Keratinocyte (primary cell): ENCODE results near the gene CD3D. TPM values are rescaled to one million over a fixed set of nuclear protein-coding genes. Genes with fewer than 3 reads are reported as not detected.

Experiments
- DNase-seq: peaks from one replicate; pipeline ENCODE4 v3.0.0-alpha.2; 2011; ENCODE audit warnings: low read depth, missing footprints, low spot score
- FAIRE-seq: peaks from 2 replicates; lab custom pipeline; 2011; peaks lifted over from hg19 to GRCh38; lab: Jason Lieb, UNC
- H2AFZ ChIP-seq: 2 replicates; pipeline ENCODE4 v1.6.0; 2012; ENCODE audit warnings: low read length, control low read depth, inconsistent platforms; ENCODE audit not compliant: control insufficient read depth
- H3K27ac ChIP-seq: 2 replicates; pipeline ENCODE4 v1.5.1; 2011; ENCODE audit warnings: low read length; ENCODE audit not compliant: control insufficient read depth, insufficient read depth
- H3K27me3 ChIP-seq: 3 replicates; pipeline ENCODE4 v1.6.0; 2011; ENCODE audit warnings: low read length; ENCODE audit not compliant: control insufficient read depth, insufficient read depth; ENCODE audit errors: extremely low read depth
- H3K36me3 ChIP-seq, 2 experiments: 2 replicates in 1 of 2; 3 replicates in 1 of 2; pipeline ENCODE4 v1.5.1; 2011; ENCODE audit warnings: low read length in 2 of 2, mild to moderate bottlenecking in 1 of 2; ENCODE audit not compliant: control insufficient read depth in 2 of 2, insufficient read depth in 2 of 2; ENCODE audit errors: extremely low read depth in 1 of 2
- H3K4me1 ChIP-seq: 3 replicates; pipeline ENCODE4 v1.5.1; 2011; ENCODE audit warnings: low read length; ENCODE audit not compliant: control insufficient read depth, insufficient read depth; ENCODE audit errors: extremely low read depth
- H3K4me2 ChIP-seq: 3 replicates; pipeline ENCODE4 v1.6.0; 2011; ENCODE audit warnings: low read depth, low read length; ENCODE audit not compliant: control insufficient read depth, insufficient read depth; ENCODE audit errors: extremely low read depth
- H3K4me3 ChIP-seq, 3 experiments: fragments of 200-600 bp in 1 of 3; sonication (generic) in 1 of 3; 2 replicates in 2 of 3; 3 replicates in 1 of 3; pipeline ENCODE4 v1.5.1; 2011 to 2016; ENCODE audit warnings: low read length in 3 of 3, mild to moderate bottlenecking in 3 of 3, control low read depth in 2 of 3, inconsistent platforms in 1 of 3, low read depth in 1 of 3, mixed read lengths in 1 of 3, mixed run types in 1 of 3, moderate library complexity in 1 of 3; ENCODE audit not compliant: control insufficient read depth in 2 of 3, insufficient read depth in 2 of 3; ENCODE audit errors: extremely low read depth in 1 of 3
- H3K79me2 ChIP-seq: 2 replicates; pipeline ENCODE4 v1.6.0; 2012; ENCODE audit warnings: low read length; ENCODE audit not compliant: control insufficient read depth, insufficient read depth
- H3K9ac ChIP-seq: 3 replicates; pipeline ENCODE4 v1.6.0; 2011; ENCODE audit warnings: low read length; ENCODE audit not compliant: control insufficient read depth, insufficient read depth; ENCODE audit errors: extremely low read depth
- H3K9me1 ChIP-seq: 3 replicates; pipeline ENCODE4 v1.6.0; 2011; ENCODE audit warnings: low read length; ENCODE audit not compliant: control insufficient read depth, insufficient read depth; ENCODE audit errors: extremely low read depth
- H3K9me3 ChIP-seq: 2 replicates; pipeline ENCODE4 v1.5.1; 2012; ENCODE audit warnings: low read depth, low read length; ENCODE audit not compliant: control insufficient read depth
- H4K20me1 ChIP-seq: 3 replicates; pipeline ENCODE4 v1.6.0; 2011; ENCODE audit warnings: low read length; ENCODE audit not compliant: control insufficient read depth, insufficient read depth; ENCODE audit errors: extremely low read depth
- CTCF ChIP-seq, 3 experiments: IDR thresholded peaks in 1 of 3; conservative IDR thresholded peaks in 1 of 3; optimal IDR thresholded peaks in 1 of 3; 2 replicates in 2 of 3; 3 replicates in 1 of 3; pipeline versions ENCODE3 to v1.5.1; 2011; ENCODE audit warnings: low read length in 3 of 3, mild to moderate bottlenecking in 3 of 3, moderate library complexity in 2 of 3, control low read depth in 1 of 3, inconsistent platforms in 1 of 3; ENCODE audit not compliant: insufficient read depth in 2 of 3; ENCODE audit errors: extremely low read depth in 1 of 3
- EZH2 ChIP-seq: IDR thresholded peaks from one replicate; pipeline ENCODE4 v1.6.1; 2012; ENCODE audit warnings: inconsistent platforms, mild to moderate bottlenecking, low read length, moderate library complexity
- dilution Hi-C: fragments of 300-500 bp; cut with MboI; formaldehyde crosslinking; loops from one replicate; pipeline ENCODE4 v1.7.0; 2020; ENCODE audit warnings: low sequenced_read_pairs; ENCODE audit not compliant: extremely low pct_ligation_motif_present
- polyA plus RNA-seq, 5 experiments: library from polyadenylated mRNA; depleted of rRNA in 3 of 5; stranded (reverse) in 3 of 5; stranded (forward) in 1 of 5; unstranded in 1 of 5; fragments of >200 nt; gene quantifications; 1 replicate in 1 of 5; 2 replicates in 3 of 5; 3 replicates in 1 of 5; pipeline versions ENCODE4 v1.2.1 to v1.2.3, GENCODE V29; 2011 to 2012; ENCODE audit warnings: missing spikeins in 2 of 5, low read depth in 1 of 5, low replicate concordance in 1 of 5

The CD3D gene
- polyA plus RNA-seq, 1 donor (not counting 4 experiments of a cell fraction or from before 2014, with no cell fraction given): not detected

DNA sequence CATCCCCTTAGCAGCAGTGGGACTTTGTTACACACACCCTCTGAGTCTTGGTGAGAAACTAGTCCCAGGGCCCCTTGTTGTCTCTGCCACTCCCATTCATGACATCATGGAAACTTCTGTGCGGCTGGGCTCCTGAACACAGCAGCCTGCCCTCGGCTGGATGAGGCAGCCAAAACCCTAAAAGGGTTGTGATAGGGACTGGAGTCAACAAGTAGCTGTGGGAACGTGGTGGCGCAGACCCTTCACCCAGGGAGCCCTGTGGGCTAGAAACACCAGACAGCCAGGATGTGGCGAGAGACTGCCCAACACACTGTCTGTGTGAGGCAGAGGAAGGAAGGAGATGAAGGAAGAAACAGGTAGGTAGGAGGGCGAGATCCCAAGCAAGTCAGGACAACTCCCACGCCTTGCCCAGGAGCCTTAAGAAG, 3.9 kb downstream of the CD3D start:
- Histone ChIP-seq H3K79me2 (no peaks in the 10 kb centered on the region), H3K27ac (no peak overlapping the region), H4K20me1 (no peaks in the 10 kb centered on the region), H3K36me3 (no peaks in the 10 kb centered on the region), H3K9me1 (no peaks in the 10 kb centered on the region), H2AFZ (peak overlapping the region; percentile 39), H3K4me1 (peaks cover 7% of the 10 kb centered on the region), H3K4me2 (peak overlapping the region; percentile 15), H3K4me3 (no peak overlapping the region), H3K9ac (no peak overlapping the region), H3K9me3 (no peaks in the 10 kb centered on the region), H3K27me3 (no peaks in the 10 kb centered on the region)
- TF ChIP-seq EZH2: no peak
- TF ChIP-seq CTCF (optimal IDR thresholded peaks at IDR 0.05 in 1 of 3, IDR thresholded peaks at IDR 0.05 in 1 of 3, conservative IDR thresholded peaks at IDR 0.05 in 1 of 3; ENCODE audit: extremely low read depth in 1 of 3, insufficient read depth in 2 of 3, low read length in 3 of 3): no peak
- dilution Hi-C loops: no loop called here
- no peak for FAIRE-seq
- DNase-seq: peak; percentile 11

DNA sequence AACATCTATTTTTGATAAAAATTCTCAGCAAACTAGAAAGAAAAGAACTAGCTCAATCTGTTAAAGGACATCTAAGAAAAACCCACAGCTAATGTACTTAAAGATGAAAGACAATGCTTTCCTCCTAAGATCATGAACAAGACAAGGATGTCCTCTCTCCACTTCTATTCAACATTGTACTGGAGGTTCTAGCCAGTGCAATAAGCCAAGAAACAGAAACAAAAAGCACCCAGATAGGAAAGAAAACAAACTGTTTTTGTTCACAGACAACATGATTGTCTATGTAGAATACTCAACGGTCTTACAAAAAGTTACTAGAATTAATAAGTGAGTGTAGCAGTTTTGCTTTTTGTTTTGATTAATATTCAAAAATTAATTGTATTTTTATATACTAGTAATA, 7.8 kb downstream of the CD3D start:
- dilution Hi-C loops: no loop called here
- Histone ChIP-seq H3K4me2 (no peak overlapping the region), H3K4me1 (peaks cover 7% of the 10 kb centered on the region), H3K9me1 (no peaks in the 10 kb centered on the region), H3K79me2 (no peaks in the 10 kb centered on the region), H3K36me3 (no peaks in the 10 kb centered on the region), H3K27ac (no peak overlapping the region), H3K9me3 (no peaks in the 10 kb centered on the region), H4K20me1 (no peaks in the 10 kb centered on the region), H3K4me3 (no peak overlapping the region), H3K9ac (no peak overlapping the region), H2AFZ (no peak overlapping the region), H3K27me3 (no peaks in the 10 kb centered on the region)
- TF ChIP-seq EZH2 (no peak), CTCF (optimal IDR thresholded peaks at IDR 0.05 in 1 of 3, IDR thresholded peaks at IDR 0.05 in 1 of 3, conservative IDR thresholded peaks at IDR 0.05 in 1 of 3; ENCODE audit: extremely low read depth in 1 of 3, insufficient read depth in 2 of 3, low read length in 3 of 3) (no peak)
- DNase-seq (no peak), FAIRE-seq (no peak)
